HG02588 (cell line): ENCODE measurements around the gene ADTRP.

ENCODE experiments used
- ATAC-seq: cut with Tn5 transposase; IDR thresholded peaks from one replicate; pipeline ENCODE4 v1.9.1; 2021; ENCODE audit warnings: mild to moderate bottlenecking, moderate library complexity; ENCODE audit not compliant: unreplicated experiment

The ADTRP gene, protein sequence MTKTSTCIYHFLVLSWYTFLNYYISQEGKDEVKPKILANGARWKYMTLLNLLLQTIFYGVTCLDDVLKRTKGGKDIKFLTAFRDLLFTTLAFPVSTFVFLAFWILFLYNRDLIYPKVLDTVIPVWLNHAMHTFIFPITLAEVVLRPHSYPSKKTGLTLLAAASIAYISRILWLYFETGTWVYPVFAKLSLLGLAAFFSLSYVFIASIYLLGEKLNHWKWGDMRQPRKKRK

DNA sequence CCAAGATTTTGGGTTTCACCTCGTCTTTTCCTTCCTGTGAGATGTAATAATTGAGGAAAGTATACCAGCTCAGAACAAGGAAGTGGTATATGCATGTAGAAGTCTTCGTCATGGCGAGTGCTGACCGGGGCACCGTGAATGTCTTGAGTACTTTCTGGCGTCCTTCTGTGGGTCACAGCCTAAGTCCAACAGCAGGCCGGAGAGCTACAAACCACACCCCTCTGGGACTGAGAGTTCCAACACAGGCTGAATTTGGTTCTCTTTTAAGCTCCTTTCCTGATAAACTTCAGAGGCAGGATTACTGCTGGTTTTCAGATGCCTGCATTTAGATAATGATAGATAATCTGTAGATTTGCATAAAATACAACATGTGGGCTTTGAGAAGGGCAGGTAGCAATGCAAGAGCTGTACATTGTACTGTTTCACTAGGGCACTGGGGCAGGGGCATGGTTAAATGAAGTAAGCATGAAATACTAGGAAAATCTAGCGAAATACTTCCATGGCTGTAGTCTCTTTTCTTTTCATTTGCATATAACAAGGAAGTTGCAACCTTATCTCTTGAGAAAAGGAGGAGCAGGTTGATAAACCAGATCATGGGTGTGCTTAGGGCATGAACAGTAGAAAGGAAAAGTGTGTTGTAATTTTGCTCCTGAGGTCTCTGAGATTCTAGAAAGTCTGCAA is at the start of gene ADTRP:
Gene ADTRP, minus strand, starts transcription at position 156 of the 681 bp plus-strand sequence. Its CDS starts 44 bp downstream, at position 112.
- no peak for ATAC-seq

DNA sequence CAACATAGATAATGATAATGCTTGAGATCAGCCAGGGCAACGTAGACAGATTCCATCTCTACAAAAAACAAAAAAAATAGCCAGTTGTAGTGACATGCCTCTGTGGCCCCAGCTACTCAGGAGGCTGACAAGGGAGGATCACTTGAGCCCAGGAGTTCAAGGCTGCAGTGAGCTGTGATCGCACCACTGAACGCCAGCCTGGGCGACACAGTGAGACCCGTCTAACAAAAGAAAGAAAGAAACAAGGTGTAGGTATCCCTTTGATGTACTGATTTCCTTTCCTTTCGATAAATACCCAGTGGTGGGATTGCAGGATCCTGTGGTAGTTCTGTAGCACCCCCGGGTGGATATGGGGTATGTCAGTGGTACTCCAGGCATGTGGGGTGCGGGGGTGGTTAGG is 48.2 kb upstream of the ADTRP start:
- ATAC-seq: no peak

DNA sequence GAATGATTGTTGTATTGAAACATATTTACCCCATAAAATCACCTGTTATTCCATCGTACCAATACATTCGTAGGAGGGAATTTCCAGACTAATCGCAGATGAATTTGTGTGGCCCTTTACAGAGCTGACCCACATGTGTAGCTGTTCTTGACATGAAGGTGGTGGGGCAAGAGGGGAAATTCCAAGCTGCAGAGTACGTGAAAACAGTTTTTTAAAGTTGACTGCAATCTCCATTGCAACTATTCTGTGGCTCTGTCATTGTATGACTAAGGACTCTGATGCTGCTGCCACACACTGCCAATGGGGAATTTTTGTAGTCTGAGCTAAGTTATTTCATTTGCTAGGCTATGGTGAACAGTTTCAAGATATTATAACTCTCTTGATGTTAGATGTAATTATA is 46.4 kb upstream of the ADTRP start:
- peak; percentile 74 for ATAC-seq

DNA sequence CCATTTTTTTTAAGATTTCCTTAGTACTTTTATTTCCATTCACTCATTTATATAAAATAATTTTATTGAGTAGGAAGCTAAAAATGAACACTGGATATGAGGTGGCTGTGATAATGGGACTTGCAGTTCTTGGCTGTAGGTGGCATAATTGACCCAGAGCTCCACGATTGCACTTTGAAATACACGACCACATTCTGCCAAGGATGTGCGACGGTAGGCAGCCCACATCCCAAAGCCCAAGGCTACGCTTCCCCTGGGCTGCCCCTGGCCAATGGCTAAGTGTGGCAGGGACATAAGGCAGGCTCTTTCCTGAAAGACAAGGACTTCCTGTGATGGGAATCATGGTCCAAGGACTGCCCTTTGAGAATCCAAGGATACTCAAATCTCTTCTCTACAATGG is 43.7 kb upstream of the ADTRP start:
- no peak for ATAC-seq

DNA sequence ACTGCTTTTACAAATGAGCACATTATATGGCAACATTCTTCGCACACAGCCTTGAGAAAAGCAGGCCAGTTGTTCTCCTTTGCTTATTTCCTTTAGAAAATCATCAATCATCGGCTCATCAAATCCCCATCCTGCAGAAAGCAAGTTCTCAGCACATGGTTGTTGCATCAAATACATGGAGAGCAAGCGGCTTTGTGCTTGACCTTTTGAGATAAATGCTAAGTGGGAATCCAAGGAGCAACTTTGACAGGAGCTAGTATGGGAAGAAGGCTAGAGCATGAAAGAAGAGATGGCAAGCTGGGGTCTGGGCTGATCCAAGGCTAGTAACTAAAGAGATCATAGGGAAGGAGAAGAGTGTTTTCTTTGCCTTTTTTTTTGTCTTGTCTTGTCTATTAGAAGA is 43.2 kb upstream of the ADTRP start:
- ATAC-seq: no peak

DNA sequence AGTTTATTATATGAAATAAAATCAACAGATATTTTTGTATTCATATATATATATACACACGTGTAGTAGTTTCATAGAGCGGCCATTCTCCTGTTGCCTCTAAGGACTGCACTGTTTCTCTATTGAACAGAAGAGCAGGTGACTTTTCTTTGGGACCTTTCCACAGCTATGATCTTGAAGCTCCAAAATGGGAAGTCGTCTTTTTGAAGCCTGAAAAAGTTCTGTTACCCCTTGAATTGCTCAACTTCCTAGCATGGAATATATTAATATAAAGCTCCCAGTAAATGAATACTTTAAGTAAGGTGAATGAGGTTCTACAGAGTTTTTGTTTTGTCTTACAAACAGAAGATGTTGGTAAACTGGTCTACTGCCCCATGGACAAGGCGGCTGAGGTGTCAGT is 42.2 kb upstream of the ADTRP start:
- no peak for ATAC-seq

DNA sequence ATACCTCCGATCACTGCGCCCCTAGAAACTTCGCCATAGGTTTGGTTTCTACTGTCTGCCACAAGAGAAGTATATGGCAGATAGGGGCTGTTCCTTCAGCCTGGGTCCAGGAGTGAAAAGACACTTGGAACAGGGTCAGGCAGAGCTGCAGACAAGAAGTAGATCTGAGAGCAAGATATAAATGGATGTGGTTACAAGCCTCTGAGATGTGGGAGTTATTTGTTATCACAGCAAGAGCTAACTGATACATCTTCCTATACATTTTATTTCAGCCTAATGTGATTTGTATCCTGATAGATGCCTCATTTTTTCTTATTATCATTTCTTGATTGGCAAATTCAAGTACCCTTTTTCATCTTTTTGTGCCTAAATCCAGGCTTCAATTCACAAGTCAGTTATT is 40.9 kb upstream of the ADTRP start:
- ATAC-seq: no peak

DNA sequence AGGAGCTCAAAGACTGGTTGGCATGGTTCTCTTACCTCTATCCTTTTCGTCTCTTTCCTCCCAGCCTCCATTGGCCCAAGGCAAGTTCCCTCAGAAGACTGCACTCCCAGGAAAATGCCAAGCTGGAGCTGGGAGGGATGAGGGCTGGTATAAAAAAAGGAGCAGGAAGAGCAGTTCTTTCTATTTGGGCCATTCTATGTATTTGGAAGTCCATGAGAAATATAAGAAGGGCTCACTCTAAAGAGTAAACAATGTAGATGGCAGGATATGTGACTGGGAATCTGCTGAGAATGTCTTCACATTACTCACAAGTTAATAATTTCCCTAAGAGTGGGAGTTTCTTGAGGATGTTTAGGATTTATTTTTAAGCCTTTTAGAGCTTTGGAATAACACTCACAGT is 36.6 kb upstream of the ADTRP start:
- ATAC-seq: no peak

DNA sequence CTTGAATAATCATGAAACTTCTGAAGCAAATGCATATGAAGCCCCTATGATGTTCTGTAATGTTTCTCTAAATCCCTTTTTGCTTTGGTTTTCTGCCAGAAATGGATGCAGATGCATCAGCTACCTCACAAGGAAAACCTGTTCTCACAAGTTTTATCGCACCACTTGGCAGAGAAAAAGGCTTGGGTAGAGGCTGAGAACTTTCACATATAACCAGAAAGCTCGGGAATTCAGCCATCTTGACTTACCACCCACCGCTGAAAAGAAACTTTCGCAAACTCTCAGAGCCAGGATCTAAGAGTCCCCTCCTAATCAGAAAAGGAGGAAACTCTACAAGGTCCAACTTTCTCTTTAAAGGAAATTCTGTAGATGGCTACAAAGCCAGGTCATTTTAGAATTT is 36.2 kb upstream of the ADTRP start:
- ATAC-seq: no peak

DNA sequence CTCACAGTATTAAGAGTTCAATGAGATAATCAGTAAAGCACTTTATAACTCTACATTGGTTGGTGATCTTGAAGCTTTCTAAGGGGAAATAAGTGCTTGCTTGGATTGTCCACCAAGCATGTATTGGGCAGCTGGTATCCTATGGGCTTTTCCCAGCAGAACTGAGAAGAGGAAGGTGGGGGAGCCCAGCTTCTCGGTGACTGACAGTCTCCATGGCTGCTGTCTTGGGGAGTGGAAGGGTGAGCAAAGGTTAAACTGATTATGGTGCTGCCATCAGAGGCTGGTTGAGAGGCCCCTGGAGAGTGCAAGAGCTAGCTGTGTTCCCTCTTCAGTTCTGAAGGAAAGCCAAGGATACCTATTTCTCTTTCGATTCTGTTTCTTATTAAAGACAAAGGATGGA is 35.5 kb upstream of the ADTRP start:
- no peak for ATAC-seq

DNA sequence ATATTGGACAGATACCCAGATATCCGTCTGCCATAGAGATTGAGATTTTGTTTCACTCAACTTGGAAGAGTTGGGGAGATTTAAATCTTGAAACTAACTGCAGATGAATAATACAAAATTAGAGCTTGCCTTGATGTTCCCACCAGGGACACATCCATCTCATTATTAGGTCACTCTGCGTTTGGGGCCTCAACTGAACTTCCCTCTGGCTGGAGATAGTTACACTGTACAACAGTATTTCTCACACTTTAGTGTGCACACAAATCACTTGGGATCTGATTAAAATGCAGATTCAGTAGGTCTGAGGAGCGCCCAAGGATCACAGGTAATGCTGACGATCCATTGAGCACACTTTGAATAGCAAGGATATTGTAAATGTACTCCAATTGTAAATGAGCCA is 35.0 kb upstream of the ADTRP start:
- ATAC-seq: no peak

DNA sequence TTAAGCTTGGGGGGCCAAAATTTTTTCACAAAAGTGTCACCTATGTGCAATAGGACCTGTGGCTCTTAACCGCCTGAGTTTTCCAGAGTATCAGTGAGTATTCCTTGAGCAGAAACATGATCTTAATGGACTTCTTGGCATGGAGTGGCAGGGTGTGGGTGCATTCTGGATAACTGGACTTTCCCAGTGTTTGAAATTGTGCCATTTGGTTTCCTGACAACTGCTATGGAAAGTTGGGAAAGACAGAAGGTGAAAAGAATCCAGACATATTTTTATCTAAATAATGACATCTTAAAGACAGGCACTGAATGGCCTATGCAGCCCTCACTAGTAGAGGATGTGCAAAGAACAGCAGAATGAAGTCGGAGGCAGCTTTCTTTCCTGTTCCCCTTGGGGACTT is 34.3 kb upstream of the ADTRP start:
- no peak for ATAC-seq

DNA sequence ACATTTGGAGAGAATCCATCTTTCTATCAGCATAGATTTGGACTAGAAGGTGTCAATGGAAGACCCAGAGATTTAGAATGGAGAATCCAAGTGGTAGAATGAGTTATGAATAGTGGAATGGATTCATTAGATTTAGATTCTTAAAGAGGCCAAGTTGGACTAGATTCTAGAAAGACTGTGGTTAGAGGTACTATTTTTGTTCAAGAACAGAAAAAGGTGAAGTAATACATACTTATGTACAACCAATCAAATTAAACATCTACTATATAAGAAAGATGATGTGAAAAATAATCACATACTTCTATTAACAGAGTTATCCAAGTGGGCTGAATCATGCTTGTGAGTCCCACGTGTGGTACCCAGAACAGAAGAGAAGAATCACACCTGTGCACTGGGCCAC is 33.8 kb upstream of the ADTRP start:
- ATAC-seq: no peak

DNA sequence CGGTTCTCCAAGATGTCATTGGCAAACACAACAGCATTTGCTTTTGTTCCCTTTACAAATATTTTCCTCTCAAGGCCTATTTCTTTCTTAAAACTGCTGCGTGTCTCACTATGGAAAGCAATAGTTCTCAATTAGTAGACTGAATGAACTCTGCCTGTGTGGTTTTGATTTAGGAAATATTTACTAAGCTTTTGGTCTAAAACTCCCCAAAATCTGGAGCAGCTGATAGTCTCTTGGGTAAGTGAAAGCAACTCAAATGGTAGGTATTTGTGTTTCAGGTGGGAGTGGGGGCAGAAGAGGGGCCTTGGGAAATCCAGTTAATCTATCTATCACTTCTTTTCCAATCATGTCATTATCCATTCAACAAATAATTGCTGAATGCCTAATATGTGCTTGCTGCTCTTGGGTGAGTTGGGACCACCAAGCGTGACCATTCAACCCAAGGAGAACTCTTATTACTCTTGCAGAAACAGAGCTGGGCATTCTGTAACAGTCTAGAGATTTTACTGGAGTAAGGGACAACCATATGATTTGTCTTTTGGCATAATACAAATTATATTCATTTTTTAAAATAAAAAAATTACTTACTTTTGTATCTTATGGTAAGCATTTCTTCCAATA is 33.2 kb upstream of the ADTRP start:
- no peak for ATAC-seq

DNA sequence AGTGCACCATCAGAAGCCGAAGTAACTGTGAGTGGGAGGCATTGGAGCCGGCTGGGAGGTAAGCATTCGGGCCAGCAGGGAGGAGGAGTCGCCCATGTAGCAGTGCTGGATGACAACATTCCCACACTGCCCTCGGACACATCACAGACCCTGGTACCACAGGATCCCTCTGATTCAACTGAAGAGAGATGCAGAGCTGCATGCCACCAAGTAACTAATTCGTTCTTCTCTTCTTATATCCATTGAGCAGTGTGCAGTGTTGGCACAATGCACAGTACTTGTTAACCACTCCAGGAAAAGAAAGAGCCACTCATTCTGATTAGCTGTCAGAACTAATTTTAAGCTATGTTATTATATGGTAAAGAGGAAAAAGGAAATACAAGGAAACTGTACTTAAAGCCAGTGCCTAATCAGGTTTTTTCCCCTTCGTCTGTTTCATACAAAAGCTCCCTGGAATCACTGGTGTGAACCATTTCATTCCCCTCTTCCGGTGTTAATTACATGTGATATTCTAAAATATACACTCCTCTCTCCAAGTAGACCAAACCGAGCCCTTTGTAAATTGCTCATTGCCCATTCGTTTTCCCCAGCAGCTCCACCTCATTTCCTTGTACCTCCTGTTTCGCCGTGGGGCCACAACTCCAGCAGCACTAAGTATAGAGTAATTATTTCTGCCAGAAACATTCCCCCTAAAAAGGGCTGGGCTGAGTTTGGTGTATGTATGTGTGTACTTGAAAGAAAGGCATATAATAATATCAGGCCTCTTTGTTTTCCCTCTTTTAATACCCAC is 32.4 kb upstream of the ADTRP start:
- ATAC-seq: no peak

DNA sequence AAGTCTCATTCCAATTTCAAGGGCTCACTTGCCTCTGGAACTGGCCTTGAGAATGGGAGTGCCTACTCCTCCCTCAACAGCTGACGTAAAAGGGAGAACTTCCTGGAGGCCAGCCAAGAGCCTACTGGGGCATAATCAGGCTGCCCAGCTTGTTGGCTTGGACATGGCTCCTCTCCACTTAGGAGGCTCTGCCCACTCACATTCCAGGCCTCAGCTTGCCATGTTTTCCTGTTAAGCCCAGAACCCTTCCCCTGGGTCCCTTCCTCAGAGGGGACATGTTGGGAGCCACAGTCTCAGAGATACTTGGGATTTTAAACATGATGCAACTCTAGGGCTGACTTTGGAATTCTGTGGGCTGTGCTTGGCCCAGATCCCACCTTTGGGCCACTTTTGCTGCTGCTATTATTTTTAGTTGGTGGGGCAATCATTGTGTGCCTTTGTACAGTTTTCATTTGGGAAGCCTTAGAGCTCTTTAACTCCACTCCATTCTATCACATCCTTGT is 31.5 kb upstream of the ADTRP start:
- no peak for ATAC-seq

DNA sequence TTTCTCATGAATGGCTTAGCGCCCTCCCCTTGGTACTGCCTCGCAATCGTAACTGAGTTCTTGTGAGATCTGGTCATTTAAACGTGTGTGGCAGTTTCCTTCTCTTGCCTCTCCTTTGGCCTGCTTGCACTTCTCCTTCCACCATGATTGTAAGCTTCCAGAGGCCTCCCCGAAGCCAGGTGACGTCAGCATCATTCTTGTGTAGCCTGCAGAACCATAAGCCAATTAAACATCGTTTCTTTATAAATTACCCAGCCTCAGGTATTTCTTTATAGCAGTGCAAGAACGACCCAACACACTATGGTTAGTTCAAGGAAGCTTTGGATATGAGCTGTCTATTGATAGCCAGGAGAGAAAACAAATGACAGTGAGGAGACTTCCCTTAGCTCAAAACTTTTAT is 29.5 kb upstream of the ADTRP start:
- ATAC-seq: no peak

DNA sequence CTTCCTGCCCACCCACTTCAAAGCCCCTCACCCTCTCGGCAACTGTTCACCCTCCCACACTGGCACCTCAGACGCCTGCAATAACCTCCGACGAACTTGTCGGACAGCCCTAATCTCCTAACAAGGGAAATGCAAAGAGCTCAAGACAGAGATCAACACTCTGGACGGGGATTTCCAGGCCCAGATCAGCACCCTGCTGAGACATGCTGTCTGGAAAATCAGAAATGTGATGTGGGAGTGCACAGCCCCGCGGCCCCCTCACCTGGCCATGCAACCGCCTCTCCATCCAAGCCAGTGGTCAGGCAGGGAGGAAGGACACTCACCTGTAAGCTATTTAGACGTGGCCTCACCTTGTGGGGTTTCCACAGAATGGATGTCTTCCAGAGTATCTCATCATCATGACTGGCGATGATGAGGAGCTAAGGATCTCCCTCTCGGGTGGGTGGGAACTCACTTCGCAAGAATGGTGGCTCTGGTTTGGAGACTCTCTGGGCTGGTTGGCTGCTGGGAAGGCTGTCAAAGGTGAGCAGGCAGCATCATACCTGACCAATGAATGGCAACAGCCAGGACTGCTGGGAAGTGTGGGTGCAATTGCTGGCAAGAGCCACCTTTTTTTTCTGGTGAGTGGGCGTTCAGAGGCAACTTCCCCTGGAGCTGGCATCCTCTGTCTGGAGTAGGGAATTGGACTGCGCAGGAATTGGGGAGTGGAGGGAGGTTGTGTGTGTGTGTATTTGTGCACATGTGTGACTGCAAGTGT is 28.1 kb upstream of the ADTRP start:
- ATAC-seq: no peak

DNA sequence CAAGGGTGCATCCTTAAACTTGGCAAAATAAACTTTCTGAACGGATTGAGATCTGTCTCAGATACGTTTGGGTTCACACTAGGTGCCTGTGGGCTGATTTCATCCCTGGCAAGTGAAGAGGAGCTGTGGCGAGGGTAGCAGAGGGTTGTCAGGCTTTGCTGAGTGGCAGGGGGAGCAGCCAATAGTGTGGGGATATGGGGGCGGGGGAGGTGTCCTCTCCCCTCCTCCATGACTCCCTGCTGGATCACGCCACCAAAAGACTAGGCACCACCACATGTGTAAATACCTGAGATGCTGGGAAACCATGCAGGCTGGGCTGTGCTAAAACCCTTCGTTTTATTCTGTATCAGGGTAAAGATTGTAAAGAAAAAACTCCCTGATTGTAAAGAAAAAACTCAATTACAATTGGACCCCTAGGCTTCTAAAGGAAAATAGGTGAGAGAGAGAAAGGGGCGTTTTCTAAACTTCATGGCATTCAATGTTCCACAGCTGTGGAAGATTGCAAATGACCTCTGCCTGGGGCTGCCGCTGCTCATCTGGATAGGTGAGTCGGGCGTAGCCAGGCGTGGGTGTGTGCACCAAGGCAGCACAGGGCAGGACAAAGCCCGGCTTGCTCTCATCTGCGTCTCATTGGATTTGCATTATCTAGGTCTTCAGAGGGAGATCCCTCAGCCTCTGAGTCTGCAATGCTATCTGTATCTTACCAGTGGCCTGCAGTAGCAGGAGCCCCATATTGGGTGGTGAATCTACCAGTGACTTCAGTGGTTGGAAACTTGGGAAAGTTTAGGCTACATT is 26.9 kb upstream of the ADTRP start:
- no peak for ATAC-seq

DNA sequence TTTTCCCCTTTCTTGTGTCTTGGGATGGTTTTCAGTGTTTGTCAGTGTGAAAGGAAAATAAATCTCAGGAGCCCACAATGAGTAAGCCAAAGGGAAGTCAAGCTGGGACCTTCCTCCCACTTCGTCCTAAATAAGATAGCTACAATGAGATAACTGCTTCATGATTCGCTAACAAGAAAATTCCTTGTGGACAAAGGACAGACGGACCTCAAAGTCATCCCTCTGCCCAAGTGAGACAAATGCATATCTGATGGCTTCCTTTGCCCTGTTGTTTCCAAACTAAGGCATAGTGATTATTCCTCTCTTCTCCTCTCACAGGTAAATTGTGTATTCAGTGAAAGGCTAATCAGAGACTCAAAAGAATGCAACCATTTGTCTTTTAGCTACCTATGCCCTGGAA is 26.1 kb upstream of the ADTRP start:
- no peak for ATAC-seq
